ENCODE results near the gene C1QTNF7.

GRCh38 chr4:15482842-15483241 is 55.0 kb downstream of the C1QTNF7 start:
- no peak for TF ChIP-seq ZSCAN30 (tag by site-specific recombination; IDR thresholded peaks at IDR 0.05)
- no peak for TF ChIP-seq CTCF (tag by site-specific recombination; IDR thresholded peaks at IDR 0.05)
- TF ChIP-seq ZBTB49 (tag by site-specific recombination; IDR thresholded peaks at IDR 0.05; ENCODE audit: low read depth) = no peak
- no peak for TF ChIP-seq BCL11A (tag by site-specific recombination; IDR thresholded peaks at IDR 0.05; ENCODE audit: low read depth)
- no peak for TF ChIP-seq ZNF600 (tag by site-specific recombination; IDR thresholded peaks at IDR 0.05)
- no peak for TF ChIP-seq ZBTB26 (tag by site-specific recombination; optimal IDR thresholded peaks at IDR 0.05)
- no peak for TF ChIP-seq PATZ1 (tag by site-specific recombination; IDR thresholded peaks at IDR 0.05)
- TF ChIP-seq YY1 (tag by site-specific recombination; IDR thresholded peaks at IDR 0.05) = no peak
- no peak for TF ChIP-seq ZNF677 (tag by site-specific recombination; IDR thresholded peaks at IDR 0.05)
- no peak for TF ChIP-seq ZBTB17 (tag by site-specific recombination; IDR thresholded peaks at IDR 0.05)
- TF ChIP-seq ZNF175 (tag by site-specific recombination; IDR thresholded peaks at IDR 0.05) = no peak
- TF ChIP-seq ZNF18 (tag by site-specific recombination; IDR thresholded peaks at IDR 0.05) = no peak
- TF ChIP-seq ZNF398 (tag by site-specific recombination; IDR thresholded peaks at IDR 0.05) = no peak
- no peak for TF ChIP-seq KLF9 (tag by site-specific recombination; IDR thresholded peaks at IDR 0.05; ENCODE audit: low read depth)
